Raji (cell line): ENCODE results near the gene LIF.
A peak's percentile ranks its signal among the peaks of the same experiment; 100 is the strongest.

Experiments
- POLR2A ChIP-seq: IDR thresholded peaks from 2 replicates; pipeline ENCODE4 v1.6.1; 2011; ENCODE audit warnings: low read depth, low read length, control low read depth; ENCODE audit not compliant: insufficient read depth

The LIF gene

DNA sequence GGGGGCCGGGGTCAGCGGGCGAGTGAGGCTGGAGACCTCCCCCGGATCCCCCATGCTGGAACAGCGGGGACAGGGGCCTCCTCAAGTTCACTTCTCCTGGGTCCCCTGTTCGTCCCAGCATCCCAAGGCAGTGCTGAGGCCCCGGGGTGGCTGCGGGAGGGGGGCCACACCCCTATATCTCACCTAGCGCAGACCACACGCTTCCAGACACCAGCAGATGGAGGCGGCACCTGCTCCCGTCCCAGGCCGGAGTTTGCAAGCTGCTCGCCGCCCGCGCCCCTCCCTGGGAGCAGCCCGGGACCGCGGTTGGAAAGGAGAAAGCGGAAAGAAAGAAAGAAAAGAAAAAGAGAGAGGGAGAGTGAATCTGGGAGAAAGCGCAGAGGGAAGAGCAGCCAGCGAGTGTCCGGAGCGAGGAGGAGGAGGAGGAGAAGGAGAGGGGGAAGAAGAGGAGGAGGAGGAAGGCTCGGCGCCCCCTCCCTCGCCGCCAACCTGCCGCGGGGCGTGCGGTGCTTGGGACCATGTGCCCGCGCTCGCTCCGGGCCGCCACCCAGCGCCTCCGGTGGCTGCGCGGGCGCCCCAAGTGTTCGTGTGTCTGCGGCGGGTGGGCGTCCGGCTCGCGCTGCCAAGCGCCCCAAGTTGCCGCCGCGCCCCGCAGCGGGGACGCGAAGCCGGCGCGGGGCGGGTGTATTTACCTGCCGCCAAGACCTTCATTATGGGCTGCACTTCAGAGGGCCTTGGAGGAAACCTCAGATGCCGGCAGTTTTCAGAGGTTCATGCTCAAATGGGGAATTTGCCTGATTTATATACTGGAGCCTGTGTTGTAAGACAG, at the start of gene LIF:
LIF (minus strand) TSS at position 775 of the 829 bp plus-strand sequence; CDS start at position 711, 64 bp downstream.
- no peak for TF ChIP-seq POLR2A

DNA sequence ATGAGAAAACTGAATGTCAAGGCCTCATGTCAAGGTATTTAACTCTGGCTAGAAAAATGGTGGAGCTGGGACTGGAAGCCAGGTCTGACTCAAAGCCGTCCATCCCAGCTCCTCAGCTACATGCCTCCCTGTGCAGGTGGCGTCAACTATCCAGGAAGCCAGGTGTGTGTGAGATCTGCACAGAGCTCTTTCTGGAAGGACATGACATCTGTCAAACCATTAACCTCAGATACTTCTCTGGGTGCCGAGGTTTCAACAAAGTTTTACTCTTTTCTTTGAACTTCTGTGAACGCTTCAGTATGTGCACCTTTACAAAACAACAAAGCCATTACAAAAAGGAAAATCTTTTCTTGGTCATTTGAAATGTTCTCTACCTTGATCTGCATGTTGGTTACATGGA, 49.8 kb upstream of the LIF start:
- no peak for TF ChIP-seq POLR2A

- TF ChIP-seq POLR2A: no peak
These were observed 49.0 kb upstream of the LIF start for GRCh38 chr22:30295576-30295975.

GRCh38 chr22:30294830-30295229, 48.3 kb upstream of the LIF start:
- no peak for TF ChIP-seq POLR2A

DNA sequence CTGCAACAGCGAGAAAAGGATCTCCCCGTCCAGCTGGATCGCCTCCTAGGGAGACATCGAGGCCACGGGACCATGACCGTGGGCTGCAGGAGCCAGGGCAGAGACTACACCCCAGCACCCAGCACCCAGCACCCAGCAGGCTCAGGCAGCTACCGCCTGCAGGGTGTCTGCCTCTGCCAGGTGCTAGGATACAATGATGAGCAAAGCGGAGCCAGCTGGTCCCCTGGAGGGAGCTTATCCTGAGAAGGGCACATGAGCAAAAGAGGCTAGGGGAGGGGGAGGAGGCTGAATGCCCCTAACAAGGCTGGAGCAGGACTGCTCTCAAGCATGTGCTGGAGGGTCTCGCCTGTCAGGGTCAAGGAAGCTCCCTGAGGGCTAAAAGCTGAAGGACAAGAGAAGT, 47.5 kb upstream of the LIF start:
- no peak for TF ChIP-seq POLR2A

- TF ChIP-seq POLR2A: no peak
These were observed 46.5 kb upstream of the LIF start for GRCh38 chr22:30293026-30293425.

DNA sequence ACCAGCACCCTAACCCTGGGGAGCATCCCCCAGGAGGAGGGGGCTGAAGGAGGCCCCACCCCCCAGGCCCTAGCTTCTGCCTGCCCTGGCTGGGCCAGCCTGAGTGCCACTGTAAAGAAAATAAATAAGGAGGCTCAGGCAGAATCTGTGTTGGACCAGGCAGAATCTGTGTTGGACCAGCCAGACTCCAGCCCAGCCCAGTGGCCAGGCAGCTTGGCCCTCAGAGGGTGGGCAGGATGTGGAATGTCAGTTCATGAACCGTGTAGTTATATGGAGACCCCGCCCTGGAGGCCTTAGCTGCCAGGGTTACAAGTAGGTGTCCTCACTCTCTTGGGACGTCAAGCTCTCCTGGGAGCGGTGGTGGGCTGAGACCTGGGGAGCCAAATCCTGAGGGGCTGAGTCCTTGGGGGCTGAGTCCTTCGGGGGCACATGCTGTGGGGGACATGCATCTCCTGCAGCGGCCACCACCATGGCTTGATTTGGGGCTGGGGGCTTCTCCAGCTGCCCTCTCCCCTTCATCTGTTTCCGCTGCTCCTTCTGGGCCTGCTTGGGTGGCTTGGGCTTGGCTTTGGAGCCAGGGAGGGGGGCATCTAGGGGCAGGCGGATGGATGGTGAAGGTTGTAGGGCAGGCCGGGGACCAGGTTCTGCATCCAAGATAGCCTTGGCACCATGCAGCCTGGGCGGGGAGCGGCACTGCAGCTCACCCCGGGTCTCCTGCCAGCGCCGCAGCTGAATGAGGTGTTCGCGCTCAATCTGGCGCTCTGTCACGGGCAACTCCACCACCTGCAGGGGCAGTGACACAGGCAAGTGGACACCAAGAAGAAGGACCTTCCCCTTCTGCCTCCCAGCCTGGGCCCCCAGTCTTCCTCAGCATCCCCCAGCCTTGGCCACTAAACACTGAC, 45.8 kb upstream of the LIF start:
- TF ChIP-seq POLR2A: no peak

- TF ChIP-seq POLR2A: no peak
These were observed 44.7 kb upstream of the LIF start for GRCh38 chr22:30291058-30291892.

- TF ChIP-seq POLR2A: no peak
These were observed 43.9 kb upstream of the LIF start for GRCh38 chr22:30290342-30291057.

DNA sequence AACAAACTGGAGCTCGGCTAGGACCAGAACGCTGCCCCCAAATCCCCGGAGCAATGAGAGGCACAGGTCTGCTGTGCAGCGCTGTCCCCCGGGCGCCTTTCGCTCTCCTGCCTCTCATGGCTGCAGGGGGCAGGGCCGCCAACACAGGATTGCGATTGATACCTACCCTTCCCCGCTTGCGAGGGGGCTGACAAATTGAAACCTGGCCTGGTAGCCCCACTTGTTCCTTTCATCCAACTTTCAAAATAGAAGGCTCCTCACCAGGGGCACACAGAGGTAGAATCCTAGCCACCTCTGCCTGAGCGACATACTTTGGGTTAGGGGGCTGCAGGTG, 43.4 kb upstream of the LIF start:
- no peak for TF ChIP-seq POLR2A

DNA sequence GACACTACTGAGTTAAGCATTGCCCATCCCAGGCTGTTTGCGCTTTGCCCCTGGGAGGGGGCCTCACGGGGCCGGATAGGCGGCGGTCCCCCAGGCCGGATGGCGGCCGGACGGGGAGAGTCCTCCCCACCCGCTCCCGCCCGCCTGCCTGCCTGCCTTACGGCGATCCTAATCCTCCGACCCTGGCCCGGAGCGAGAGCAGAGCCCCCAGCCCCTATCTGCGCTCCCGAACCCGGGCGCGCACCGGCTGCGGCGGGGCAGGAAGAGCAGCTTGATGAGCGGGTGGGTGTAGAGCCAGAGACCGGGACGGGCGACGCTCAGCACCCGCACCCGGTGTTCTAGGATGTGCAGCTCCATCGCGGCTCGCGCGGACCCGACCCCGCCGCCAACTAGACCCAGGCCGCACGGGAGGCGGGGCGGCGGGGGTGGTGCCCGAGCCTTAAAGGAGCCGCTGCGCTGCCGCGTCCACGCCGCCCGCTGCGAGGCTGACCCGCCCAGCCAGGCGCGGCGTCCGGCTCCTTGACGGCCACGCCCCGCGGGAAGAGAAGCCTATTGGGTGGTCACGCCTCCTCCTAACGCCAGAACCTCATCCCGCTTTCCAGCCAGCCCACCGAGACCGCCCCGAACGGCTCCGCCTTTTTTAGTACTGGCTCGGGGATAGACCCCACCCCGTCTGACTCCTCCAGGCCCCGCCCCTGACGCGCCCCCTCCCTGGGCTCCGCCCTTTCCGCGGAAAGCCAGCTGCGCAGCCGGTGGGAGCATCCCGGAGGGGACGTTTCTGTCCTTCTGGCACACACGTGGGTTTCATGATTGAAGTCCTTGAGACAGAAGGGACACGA, 42.8 kb upstream of the LIF start, which contains the start of gene CASTOR1:
CASTOR1 (minus strand) TSS at position 365 of the 839 bp plus-strand sequence; CDS start at position 357, 8 bp downstream.
- TF ChIP-seq POLR2A: peak; percentile 25; the same call in 1 of the 2 replicates

GRCh38 chr22:30288419-30289140, 42.0 kb upstream of the LIF start:
- TF ChIP-seq POLR2A: no peak
